Jurkat, Clone E6-1 (cell line): ENCODE measurements around the gene MYO10.

Source experiments
- DNase-seq: peaks from one replicate; pipeline ENCODE4 v3.0.0-alpha.2; 2011; ENCODE audit warnings: low read depth, low spot score
- H3K4me3 ChIP-seq: 2 replicates; pipeline ENCODE4 v1.5.1; 2011; ENCODE audit warnings: mild to moderate bottlenecking, low read length, control low read depth, moderate library complexity

Gene MYO10

DNA sequence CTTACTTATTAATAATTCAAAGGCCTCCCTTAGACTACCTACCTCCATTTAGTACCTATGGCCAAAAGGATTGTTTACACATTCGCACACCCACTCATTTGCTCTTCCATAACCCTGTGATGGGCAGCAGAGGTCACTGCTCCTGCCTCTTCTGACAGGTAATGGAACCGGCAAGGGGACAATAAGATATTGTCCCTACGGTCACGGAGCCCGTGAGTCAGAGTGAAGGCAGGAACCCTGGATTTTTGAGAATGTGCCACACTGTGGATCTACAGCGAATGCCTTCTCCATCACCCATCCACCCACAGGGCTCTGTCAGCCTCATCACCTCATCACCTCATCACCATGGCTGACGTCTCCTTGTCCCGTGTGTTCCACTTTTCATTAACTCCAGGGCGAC, 132.3 kb downstream of the MYO10 start:
- no peak for DNase-seq

GRCh38 chr5:16800477-16800876, 135.6 kb downstream of the MYO10 start:
- no peak overlapping the region for H3K4me3 ChIP-seq
- no peak for DNase-seq

More for the DNA sequence above, 132.3 kb downstream of the MYO10 start:
- H3K4me3 ChIP-seq: no peak overlapping the region

DNA sequence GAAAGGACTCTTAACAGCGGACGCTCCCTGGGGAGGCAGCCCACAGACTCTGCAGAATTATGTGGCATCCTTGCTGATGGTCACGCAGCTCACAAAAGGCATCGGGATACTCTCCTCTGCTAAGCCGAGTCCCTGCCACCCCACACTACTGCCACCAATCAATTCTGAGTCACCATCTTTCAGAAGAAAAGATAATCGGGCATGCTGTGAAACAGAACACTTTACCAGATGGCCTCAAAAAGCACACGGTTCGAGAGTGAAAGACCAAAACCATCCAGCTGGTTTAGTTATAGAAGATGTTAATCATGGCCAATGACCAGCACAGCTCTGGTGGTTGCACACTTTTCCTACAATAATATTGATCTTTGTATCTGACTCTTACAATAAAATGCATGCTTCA, 136.3 kb downstream of the MYO10 start:
- H3K4me3 ChIP-seq: no peak overlapping the region
- no peak for DNase-seq

GRCh38 chr5:16797951-16798350, 138.1 kb downstream of the MYO10 start:
- no peak overlapping the region for H3K4me3 ChIP-seq
- no peak for DNase-seq

- no peak overlapping the region for H3K4me3 ChIP-seq
- DNase-seq: no peak
These were observed 141.7 kb downstream of the MYO10 start for GRCh38 chr5:16794269-16794913.

- no peak overlapping the region for H3K4me3 ChIP-seq
- DNase-seq: no peak
These were observed 143.4 kb downstream of the MYO10 start for GRCh38 chr5:16792598-16793275.

GRCh38 chr5:16791904-16792597, 144.0 kb downstream of the MYO10 start:
- DNase-seq: no peak
- H3K4me3 ChIP-seq: no peak overlapping the region

DNA sequence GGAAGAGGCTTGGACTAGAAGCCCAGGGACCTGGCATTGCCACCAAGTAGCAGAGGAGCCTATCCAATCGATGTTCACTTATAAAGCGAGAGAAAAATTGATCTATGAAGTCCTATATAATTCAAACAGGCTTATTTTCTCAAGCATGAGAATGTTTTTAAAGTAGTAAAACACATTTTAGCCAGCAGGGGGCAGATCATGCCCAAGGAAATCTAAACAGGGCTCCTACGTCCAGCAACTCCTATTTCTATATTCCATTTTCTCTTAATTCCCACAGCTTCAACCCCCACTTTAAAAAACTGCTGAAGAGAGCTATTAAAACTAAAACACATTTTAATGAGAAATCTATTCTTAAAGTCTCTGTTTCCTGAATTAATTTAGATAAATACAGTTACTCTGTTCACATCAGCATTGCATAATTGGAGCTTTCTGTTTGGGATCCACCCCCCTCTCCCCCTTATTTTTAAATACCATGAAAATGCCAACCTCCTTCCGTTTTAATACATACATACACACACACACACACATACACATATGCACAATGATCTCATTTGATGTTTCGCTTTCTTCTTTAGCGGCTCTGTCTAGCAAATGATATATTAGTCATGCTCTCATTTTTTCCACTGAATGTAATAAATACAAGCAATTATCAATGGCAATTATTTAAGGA, 144.9 kb downstream of the MYO10 start:
- DNase-seq: peak; percentile 44
- H3K4me3 ChIP-seq: no peak overlapping the region

DNA sequence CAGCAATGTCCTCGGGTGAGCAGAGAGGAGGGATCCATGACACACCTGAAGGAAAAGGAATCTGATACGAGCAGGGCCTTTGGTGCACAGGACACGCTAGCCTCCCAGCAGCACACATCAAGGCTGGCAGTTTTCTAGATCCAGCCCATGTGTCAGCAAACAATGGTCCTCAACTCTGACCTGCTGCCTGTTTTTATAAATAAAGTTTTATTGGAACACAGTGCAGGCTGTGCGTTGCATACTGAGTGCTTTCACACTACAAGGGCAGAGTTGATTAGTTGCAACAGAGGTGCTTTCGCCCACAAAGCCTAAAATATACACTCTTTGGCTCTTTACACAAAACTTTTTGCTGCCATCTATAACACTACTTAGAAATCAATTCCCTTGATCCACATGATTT, 147.1 kb downstream of the MYO10 start:
- no peak for DNase-seq
- H3K4me3 ChIP-seq: no peak overlapping the region

- DNase-seq: no peak
- no peak overlapping the region for H3K4me3 ChIP-seq
These were observed 148.8 kb downstream of the MYO10 start for GRCh38 chr5:16787278-16787677.

DNA sequence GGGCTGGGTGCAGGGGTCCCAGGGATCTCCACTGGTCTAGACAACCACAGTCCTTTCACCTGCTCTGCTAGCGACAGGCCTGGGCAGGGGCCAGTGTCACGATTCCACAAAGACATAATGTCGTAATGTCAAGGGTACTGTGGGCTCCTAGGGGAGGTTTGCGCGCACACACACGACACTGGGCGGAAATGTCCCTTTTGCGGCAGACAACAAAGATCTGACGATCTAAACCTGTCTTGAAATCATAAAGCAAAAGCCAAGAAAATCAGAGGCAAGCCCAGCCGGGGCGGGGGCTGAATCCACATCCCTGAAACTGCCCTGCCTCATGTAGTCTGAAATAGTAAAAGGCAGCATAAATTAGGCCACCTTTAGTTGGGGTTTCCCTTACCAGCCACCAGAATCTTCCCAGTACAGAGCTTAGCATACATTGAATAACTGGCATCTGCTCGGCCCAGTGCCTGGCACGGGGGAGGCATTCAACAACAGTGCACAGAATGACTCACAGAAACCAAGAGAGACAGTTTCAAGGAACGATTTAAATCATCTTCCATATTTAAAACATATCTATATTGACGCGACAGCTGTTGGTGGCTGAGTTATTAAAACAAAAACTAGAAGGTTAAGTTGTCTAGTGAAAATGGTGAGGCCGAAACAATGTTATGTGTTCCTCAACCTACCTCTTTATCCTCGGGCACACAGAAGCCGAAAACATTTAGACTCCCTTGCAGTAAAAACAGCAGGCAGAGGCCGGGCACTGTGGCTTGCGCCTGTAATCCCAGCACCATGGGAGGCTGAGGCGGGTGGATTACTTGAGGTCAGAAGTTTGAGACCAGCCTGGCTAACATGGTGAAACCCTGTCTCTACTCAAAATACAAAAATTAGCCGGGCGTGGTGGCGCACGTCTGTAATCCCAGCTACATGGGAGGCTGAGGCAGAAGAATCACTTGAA, 151.0 kb downstream of the MYO10 start:
- no peak for DNase-seq
- H3K4me3 ChIP-seq: no peak overlapping the region

- no peak overlapping the region for H3K4me3 ChIP-seq
- no peak for DNase-seq
These were observed 152.0 kb downstream of the MYO10 start for GRCh38 chr5:16784088-16784487.

- DNase-seq: no peak
- no peak overlapping the region for H3K4me3 ChIP-seq
These were observed 154.1 kb downstream of the MYO10 start for GRCh38 chr5:16781828-16782626.

DNA sequence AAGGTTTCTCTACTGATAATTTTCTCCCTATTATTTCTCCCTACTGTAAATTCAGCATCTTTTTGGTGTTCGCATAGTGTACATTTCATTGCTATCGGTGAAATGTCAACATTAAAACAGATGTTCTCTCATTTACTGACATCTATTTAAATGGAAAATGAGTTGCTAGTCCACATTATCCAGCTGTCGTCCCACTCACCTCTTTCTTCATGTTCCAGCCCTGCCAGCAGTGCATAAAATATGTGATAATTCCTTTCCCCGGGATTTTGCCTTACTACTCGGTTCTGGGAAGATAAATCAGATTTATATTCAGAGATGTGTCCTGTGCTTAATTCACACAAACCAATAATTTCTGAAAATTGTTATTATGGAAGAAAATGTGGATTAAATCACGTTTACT, 155.8 kb downstream of the MYO10 start:
- no peak overlapping the region for H3K4me3 ChIP-seq
- no peak for DNase-seq

- no peak overlapping the region for H3K4me3 ChIP-seq
- DNase-seq: no peak
These were observed 158.7 kb downstream of the MYO10 start for GRCh38 chr5:16777432-16777831.

GRCh38 chr5:16776611-16777251, 159.4 kb downstream of the MYO10 start:
- DNase-seq: peak; percentile 27
- H3K4me3 ChIP-seq: no peak overlapping the region

GRCh38 chr5:16774806-16775205, 161.3 kb downstream of the MYO10 start:
- DNase-seq: no peak
- no peak overlapping the region for H3K4me3 ChIP-seq

DNA sequence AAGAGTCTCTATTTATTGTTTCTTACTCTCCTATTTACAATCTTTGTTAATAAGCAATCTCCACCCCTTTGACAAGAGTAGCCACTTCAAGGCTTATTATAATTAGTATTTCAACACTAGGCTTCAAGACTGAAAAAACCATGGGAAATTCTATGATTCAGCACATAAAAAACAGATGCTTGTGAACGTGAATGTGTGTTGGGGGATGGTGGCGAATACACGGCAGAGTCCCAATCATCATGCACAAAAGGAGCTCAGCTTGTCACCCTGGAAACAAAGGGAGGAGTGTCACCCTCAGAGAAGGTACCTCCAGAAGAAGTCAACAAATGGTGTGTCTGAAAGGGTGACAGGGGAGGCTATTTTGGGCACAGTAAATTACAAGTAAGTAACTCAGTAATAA, 162.1 kb downstream of the MYO10 start:
- H3K4me3 ChIP-seq: no peak overlapping the region
- DNase-seq: no peak
